ENCODE results near the gene SLC24A4. TPM values are rescaled to one million over a fixed set of nuclear protein-coding genes. Genes with fewer than 3 reads are reported as not detected.

Gene SLC24A4
- total RNA-seq, 1 experiment from 2014 or later, result not detected

GRCh38 chr14:92503756-92504491 lies 181.0 kb downstream of the SLC24A4 start:
- no TSS peak for BruUV-seq (replicated peaks)
- peaks cover 41% of the 10 kb centered on the region for H3K4me1 Mint-ChIP-seq (ENCODE audit: low read depth, unreplicated experiment)
- CTCF ChIA-PET, result interaction anchor here (0.6 kb wide), 1 partner anchor 218 kb away, joined by 3 read pairs; no protein-coding TSS in a partner anchor
- H3K36me3 Mint-ChIP-seq (ENCODE audit: insufficient read depth, unreplicated experiment), result peaks cover 6% of the 10 kb centered on the region
- no peaks in the 10 kb centered on the region for H3K9me3 Mint-ChIP-seq (ENCODE audit: low read depth, unreplicated experiment)
- intact Hi-C loops (cut with micrococcal nuclease; ENCODE audit: unreplicated experiment), result no loop called here
- peak; percentile 39 for DNase-seq
- H3K4me3 Mint-ChIP-seq (ENCODE audit: low read depth, unreplicated experiment), result no peak overlapping the region
- H3K27me3 Mint-ChIP-seq (ENCODE audit: unreplicated experiment), result no peaks in the 10 kb centered on the region
- peak overlapping the region; percentile 12 for H3K27ac Mint-ChIP-seq (ENCODE audit: unreplicated experiment)
- TF ChIP-seq CTCF (IDR thresholded peaks at IDR 0.05; ENCODE audit: unreplicated experiment), result no peak

GRCh38 chr14:92505826-92506225 lies 182.9 kb downstream of the SLC24A4 start:
- Mint-ChIP-seq H3K4me1 (ENCODE audit: low read depth, unreplicated experiment) (peaks cover 43% of the 10 kb centered on the region), H3K27ac (ENCODE audit: unreplicated experiment) (no peak overlapping the region), H3K9me3 (ENCODE audit: low read depth, unreplicated experiment) (no peaks in the 10 kb centered on the region), H3K4me3 (ENCODE audit: low read depth, unreplicated experiment) (no peak overlapping the region), H3K27me3 (ENCODE audit: unreplicated experiment) (no peaks in the 10 kb centered on the region), H3K36me3 (ENCODE audit: insufficient read depth, unreplicated experiment) (peaks cover 6% of the 10 kb centered on the region)
- TF ChIP-seq CTCF (IDR thresholded peaks at IDR 0.05; ENCODE audit: unreplicated experiment), result no peak
- no peak for DNase-seq
- no TSS peak for BruUV-seq (replicated peaks)
- CTCF ChIA-PET, result no interaction called here
- intact Hi-C loops (cut with micrococcal nuclease; ENCODE audit: unreplicated experiment), result loop anchor here (5.0 kb wide), 1 partner anchor 34 kb away; no protein-coding TSS in a partner anchor

- Mint-ChIP-seq H3K27ac (ENCODE audit: unreplicated experiment) (no peak overlapping the region), H3K36me3 (ENCODE audit: insufficient read depth, unreplicated experiment) (peaks cover 10% of the 10 kb centered on the region), H3K9me3 (ENCODE audit: low read depth, unreplicated experiment) (no peaks in the 10 kb centered on the region), H3K4me3 (ENCODE audit: low read depth, unreplicated experiment) (no peak overlapping the region), H3K4me1 (ENCODE audit: low read depth, unreplicated experiment) (peaks cover 47% of the 10 kb centered on the region), H3K27me3 (ENCODE audit: unreplicated experiment) (no peaks in the 10 kb centered on the region)
- no peak for TF ChIP-seq CTCF (IDR thresholded peaks at IDR 0.05; ENCODE audit: unreplicated experiment)
- CTCF ChIA-PET, result interaction anchor here (0.6 kb wide), 1 partner anchor 20 kb away, joined by 3 read pairs; no protein-coding TSS in a partner anchor
- BruUV-seq (replicated peaks), result no TSS peak
- intact Hi-C loops (cut with micrococcal nuclease; ENCODE audit: unreplicated experiment), result loop anchor here (5.0 kb wide), 1 partner anchor 34 kb away; no protein-coding TSS in a partner anchor
- DNase-seq, result no peak
These were observed 183.3 kb downstream of the SLC24A4 start for GRCh38 chr14:92506231-92506630.

- TF ChIP-seq CTCF (IDR thresholded peaks at IDR 0.05; ENCODE audit: unreplicated experiment), result no peak
- DNase-seq, result peak; percentile 68
- no TSS peak for BruUV-seq (replicated peaks)
- H3K36me3 Mint-ChIP-seq (ENCODE audit: insufficient read depth, unreplicated experiment), result peaks cover 16% of the 10 kb centered on the region
- intact Hi-C loops (cut with micrococcal nuclease; ENCODE audit: unreplicated experiment), result loop anchor here (5.0 kb wide), 1 partner anchor 35 kb away; no protein-coding TSS in a partner anchor
- no peaks in the 10 kb centered on the region for H3K27me3 Mint-ChIP-seq (ENCODE audit: unreplicated experiment)
- no peak overlapping the region for H3K4me3 Mint-ChIP-seq (ENCODE audit: low read depth, unreplicated experiment)
- H3K27ac Mint-ChIP-seq (ENCODE audit: unreplicated experiment), result no peak overlapping the region
- no peaks in the 10 kb centered on the region for H3K9me3 Mint-ChIP-seq (ENCODE audit: low read depth, unreplicated experiment)
- peaks cover 58% of the 10 kb centered on the region for H3K4me1 Mint-ChIP-seq (ENCODE audit: low read depth, unreplicated experiment)
- CTCF ChIA-PET, result interaction anchor here (0.5 to 1.2 kb wide), 2 partner anchors 37 to 446 kb away, joined by 3 read pairs; no protein-coding TSS in a partner anchor
These were observed 184.3 kb downstream of the SLC24A4 start for GRCh38 chr14:92507174-92507768.
